GM15510 (cell line): ENCODE measurements around the gene COX7A2.

Experiments used
- POLR2A ChIP-seq: IDR thresholded peaks from 3 replicates; pipeline ENCODE4 v1.6.1; 2011; ENCODE audit warnings: borderline replicate concordance; ENCODE audit not compliant: insufficient read length; ENCODE audit errors: extremely low read depth

The COX7A2 gene

GRCh38 chr6:75201901-75202672 is 41.5 kb downstream of the COX7A2 start:
- no peak for TF ChIP-seq POLR2A

- TF ChIP-seq POLR2A = no peak
These were observed 42.6 kb downstream of the COX7A2 start for GRCh38 chr6:75201021-75201420.

GRCh38 chr6:75199889-75200288 is 43.7 kb downstream of the COX7A2 start:
- no peak for TF ChIP-seq POLR2A

- no peak for TF ChIP-seq POLR2A
These were observed 47.4 kb downstream of the COX7A2 start for GRCh38 chr6:75196081-75196687.

- TF ChIP-seq POLR2A = no peak
These were observed 55.2 kb downstream of the COX7A2 start for GRCh38 chr6:75188221-75188925.
